K562 (cell line): ENCODE measurements around the gene EML6. TPM values are rescaled to one million over a fixed set of nuclear protein-coding genes. Genes with fewer than 3 reads are reported as not detected.

ENCODE experiments used
- ATAC-seq: fragments of 200-7000 bp; cut with Tn5 transposase; 3 replicates; pipeline ENCODE4 v1.9.1; 2020; ENCODE audit warnings: moderate library complexity
- BruUV-seq: library from RNA; stranded (reverse); fragments of 400-500 nt; replicated peaks from 2 replicates; lab custom pipeline; 2021; lab: Mats Ljungman, UMichigan
- CTCF ChIA-PET: fragments of 300-600 bp; formaldehyde crosslinking; extraction: SDS; loops from one replicate; lab custom pipeline; 2021; ENCODE audit warnings: low intra/inter-chr PET ratio; lab: Yijun Ruan, JAX
- POLR2A ChIA-PET: fragments of 300-600, 350-650 bp; sonication (Branson Sonifier 250); formaldehyde crosslinking; extraction: SDS; loops from one replicate; lab custom pipeline; 2021; ENCODE audit warnings: antibody characterized with exemption, inconsistent platforms; lab: Yijun Ruan, JAX
- DNase-seq, 4 experiments: peaks; one replicate each; pipeline versions ENCODE4 v3.0.0 to v3.0.0-alpha.2; 2011 to 2018; ENCODE audit warnings: low spot score in 3 of 4, mixed read lengths in 3 of 4; ENCODE audit errors: extremely low read depth in 1 of 4
- FAIRE-seq: peaks from 2 replicates; lab custom pipeline; 2011; peaks lifted over from hg19 to GRCh38; lab: Jason Lieb, UNC
- H2AFZ ChIP-seq: 2 replicates; pipeline ENCODE4 v1.6.0; 2011; ENCODE audit warnings: low read depth, low read length, control low read depth, inconsistent platforms
- H3K27ac ChIP-seq: fragments of 200-600 bp; 3 replicates; pipeline ENCODE4 v1.8.0; 2011; ENCODE audit warnings: low read depth, mild to moderate bottlenecking, control low read depth, inconsistent platforms, low read length, moderate library complexity, mixed read lengths; ENCODE audit errors: extremely low read depth
- H3K27me3 ChIP-seq, 2 experiments: fragments of 300-600 bp in 1 of 2; 2 replicates in 1 of 2; 3 replicates in 1 of 2; pipeline versions ENCODE4 v1.6.0 to v1.8.0; 2011; ENCODE audit warnings: inconsistent platforms in 2 of 2, low read length in 2 of 2, mild to moderate bottlenecking in 1 of 2, mixed read lengths in 1 of 2, moderate library complexity in 1 of 2; ENCODE audit not compliant: control insufficient read depth in 2 of 2, insufficient read depth in 2 of 2
- H3K36me3 ChIP-seq: fragments of 300-600 bp; 3 replicates; pipeline ENCODE4 v1.8.0; 2011; ENCODE audit warnings: mild to moderate bottlenecking, low read length, inconsistent platforms; ENCODE audit not compliant: control insufficient read depth, insufficient read depth
- H3K4me1 ChIP-seq, 2 experiments: fragments of 200-600 bp in 1 of 2; replicated peaks in 1 of 2; 2 replicates in 1 of 2; 3 replicates in 1 of 2; pipeline versions ENCODE4 v1.5.1 to v1.8.0; 2011; ENCODE audit warnings: inconsistent platforms in 2 of 2, low read length in 2 of 2, mild to moderate bottlenecking in 1 of 2, mixed read lengths in 1 of 2, moderate library complexity in 1 of 2; ENCODE audit not compliant: control insufficient read depth in 2 of 2, insufficient read depth in 2 of 2
- H3K4me2 ChIP-seq: 2 replicates; pipeline ENCODE4 v1.6.1; 2011; ENCODE audit warnings: low read length, control low read depth, inconsistent platforms, mixed read lengths; ENCODE audit not compliant: insufficient read depth
- H3K4me3 ChIP-seq: fragments of 200-600 bp; sonication (generic), shearing (Covaris generic); 2 replicates; pipeline ENCODE4 v1.5.1; 2016; ENCODE audit warnings: control low read depth, inconsistent platforms
- H3K79me2 ChIP-seq: fragments of 200-600 bp; 3 replicates; pipeline ENCODE4 v1.8.0; 2011; ENCODE audit warnings: low read length, inconsistent platforms; ENCODE audit not compliant: control insufficient read depth, insufficient read depth
- H3K9ac ChIP-seq, 2 experiments: 2 replicates each; pipeline versions ENCODE4 v1.6.0 to v1.6.1; 2011; ENCODE audit warnings: low read depth in 2 of 2, low read length in 2 of 2, control low read depth in 1 of 2, inconsistent platforms in 1 of 2, mild to moderate bottlenecking in 1 of 2, mixed read lengths in 1 of 2; ENCODE audit not compliant: insufficient read depth in 1 of 2
- H3K9me1 ChIP-seq: one replicate; pipeline ENCODE4 v1.6.0; 2011; ENCODE audit warnings: inconsistent platforms, mild to moderate bottlenecking, low read length, moderate library complexity; ENCODE audit not compliant: control insufficient read depth, insufficient read depth
- H3K9me3 ChIP-seq: replicated peaks from 2 replicates; pipeline ENCODE4 v1.5.1; 2011; ENCODE audit warnings: low read depth, low read length, inconsistent platforms; ENCODE audit not compliant: control insufficient read depth, insufficient read depth
- H4K20me1 ChIP-seq: replicated peaks from 2 replicates; pipeline ENCODE4 v1.6.1; 2011; ENCODE audit warnings: low read length, inconsistent platforms, mixed read lengths; ENCODE audit not compliant: control insufficient read depth, insufficient read depth
- CBX8 ChIP-seq: fragments of 200-600 bp; sonication (generic); IDR thresholded peaks from 2 replicates; pipeline ENCODE4 v1.6.1; 2012; ENCODE audit warnings: borderline replicate concordance, mixed run types, low read depth, mild to moderate bottlenecking, moderate library complexity, mixed read lengths, low read length, control low read depth, inconsistent platforms; ENCODE audit not compliant: poor library complexity, severe bottlenecking; ENCODE audit errors: extremely low read depth
- EWSR1 ChIP-seq: fragments of 450-650 bp; IDR thresholded peaks from 2 replicates; pipeline ENCODE4 v1.6.1; 2018; ENCODE audit warnings: borderline replicate concordance, mild to moderate bottlenecking, low read depth, moderate library complexity; ENCODE audit not compliant: partially characterized antibody
- PHB ChIP-seq: fragments of 250-450 bp; sonication (Bioruptor Pico); IDR thresholded peaks from 2 replicates; pipeline ENCODE4 v1.5.0; 2021
- PHB2 ChIP-seq: fragments of 450-650 bp; IDR thresholded peaks from 2 replicates; pipeline ENCODE4 v1.6.1; 2017; ENCODE audit warnings: low read depth
- SNIP1 ChIP-seq: fragments of 450-650 bp; IDR thresholded peaks from 2 replicates; pipeline ENCODE4 v1.7.1; 2017; ENCODE audit warnings: low read depth, mild to moderate bottlenecking
- YBX1 ChIP-seq: fragments of 450-650 bp; IDR thresholded peaks from 2 replicates; pipeline ENCODE4 v1.7.1; 2016; ENCODE audit warnings: mild to moderate bottlenecking
- ZNF778 ChIP-seq: fragments of 450-650 bp; formaldehyde crosslinking; IDR thresholded peaks from 2 replicates; pipeline ENCODE4 v1.4.0; 2020; ENCODE audit warnings: mild to moderate bottlenecking, moderate library complexity
- WGBS: fragments of 100-300 bp; shearing (Covaris generic); methylation state at CpG from one replicate; pipeline ENCODE4 v1.1.6; 2016; ENCODE audit warnings: low coverage, mixed read lengths; ENCODE audit not compliant: insufficient coverage; ENCODE audit errors: missing lambda C conversion rate; 5-methylcytosine and 5-hydroxymethylcytosine counted together
- in situ Hi-C: fragments of 300-500 bp; cut with MboI; formaldehyde crosslinking; loops from 4 replicates; pipeline ENCODE4 v1.15.0; 2018; ENCODE audit warnings: inconsistent platforms, mixed read lengths
- intact Hi-C: fragments of 100-400 bp; cut with micrococcal nuclease; formaldehyde crosslinking; loops from 2 replicates; pipeline ENCODE4 v1.14.2; 2022
- polyA plus RNA-seq, 8 experiments: library from polyadenylated mRNA; depleted of rRNA in 4 of 8; stranded (reverse) in 5 of 8; unstranded in 3 of 8; fragments of >200 nt; fragmentation: Nextera tagmentation in 2 of 8; fragmentation: Illumina TruSeq in 1 of 8; extraction: Ambion mirVana in 2 of 8; extraction: Trizol in 1 of 8; gene quantifications; 2 replicates each; pipeline versions ENCODE4 v1.2.1 to v1.2.3, GENCODE V29; 2011 to 2014; ENCODE audit warnings: inconsistent platforms in 1 of 8, missing spikeins in 1 of 8
- total RNA-seq, 7 experiments: library from RNA; depleted of rRNA in 6 of 7; stranded (reverse); fragments of >200 nt in 6 of 7; fragmentation: Illumina TruSeq in 2 of 7; extraction: Trizol in 2 of 7; gene quantifications; 2 replicates each; pipeline versions ENCODE4 v1.2.1 to v1.2.3, GENCODE V29; 2011 to 2021; ENCODE audit warnings: low replicate concordance in 1 of 7

The EML6 gene
- total and polyA plus RNA-seq, 9 of the 15 experiments (the other 6 are each of a cell fraction or from before 2014, with no cell fraction given): 0.07 to 0.56 (median 0.25) TPM

GRCh38 chr2:54889053-54889452, 165.6 kb downstream of the EML6 start:
- no peak for FAIRE-seq
- Histone ChIP-seq H2AFZ (no peak overlapping the region), H3K4me2 (no peak overlapping the region), H3K36me3 (no peaks in the 10 kb centered on the region), H4K20me1 (no peaks in the 10 kb centered on the region; the same call in 1 of the 2 replicates), H3K4me1 (no peaks in the 10 kb centered on the region; a peak in 1 of 5 replicates), H3K27me3 (peaks cover 8 to 15% of the 10 kb centered on the region in 2 experiments; a peak in 3 of 5 replicates), H3K9me3 (no peaks in the 10 kb centered on the region), H3K9ac (no peak overlapping the region), H3K27ac (no peak overlapping the region), H3K9me1 (no peaks in the 10 kb centered on the region), H3K4me3 (no peak overlapping the region), H3K79me2 (no peaks in the 10 kb centered on the region)
- no peak for DNase-seq
- intact Hi-C loops: no loop called here
- no peak for TF ChIP-seq YBX1
- TF ChIP-seq ZNF778 (CRISPR knock-in tag): no peak
- TF ChIP-seq PHB (CRISPR knock-in tag): no peak
- no peak for TF ChIP-seq SNIP1
- no peak for TF ChIP-seq EWSR1
- TF ChIP-seq PHB2: no peak
- peak; percentile 89 for TF ChIP-seq CBX8
- no TSS peak for BruUV-seq
- WGBS: 5% methylated on average over 2 of the region's 2 CpGs
- in situ Hi-C loops: no loop called here
- POLR2A ChIA-PET: no interaction called here
- no peak for ATAC-seq
- CTCF ChIA-PET: no interaction called here
